ENCODE results near the gene TPK1.
"Not testable (repeated sequence)": the region's sequence is repeated elsewhere in the genome, so short reads cannot be mapped to it uniquely, and the experiment has no call there.

Gene TPK1

GRCh38 chr7:144596953-144597352, 238.9 kb downstream of the TPK1 start:
- DNase-seq (ENCODE audit: low read depth in 1 of 2, low spot score in 1 of 2) = no peak
- in situ Hi-C loops (cut with HindIII; ENCODE audit: low pct_unique_long_range_greater_than_20kb, low sequenced_read_pairs) = no loop called here
- TF ChIP-seq JUND (IDR thresholded peaks at IDR 0.05; ENCODE audit: low read depth) = no peak

- in situ Hi-C loops (cut with HindIII; ENCODE audit: low pct_unique_long_range_greater_than_20kb, low sequenced_read_pairs) = no loop called here
- no peak for DNase-seq (ENCODE audit: low read depth in 1 of 2, low spot score in 1 of 2)
- no peak for TF ChIP-seq JUND (IDR thresholded peaks at IDR 0.05; ENCODE audit: low read depth)
Measured at GRCh38 chr7:144594580-144594979, 241.3 kb downstream of the TPK1 start.

DNA sequence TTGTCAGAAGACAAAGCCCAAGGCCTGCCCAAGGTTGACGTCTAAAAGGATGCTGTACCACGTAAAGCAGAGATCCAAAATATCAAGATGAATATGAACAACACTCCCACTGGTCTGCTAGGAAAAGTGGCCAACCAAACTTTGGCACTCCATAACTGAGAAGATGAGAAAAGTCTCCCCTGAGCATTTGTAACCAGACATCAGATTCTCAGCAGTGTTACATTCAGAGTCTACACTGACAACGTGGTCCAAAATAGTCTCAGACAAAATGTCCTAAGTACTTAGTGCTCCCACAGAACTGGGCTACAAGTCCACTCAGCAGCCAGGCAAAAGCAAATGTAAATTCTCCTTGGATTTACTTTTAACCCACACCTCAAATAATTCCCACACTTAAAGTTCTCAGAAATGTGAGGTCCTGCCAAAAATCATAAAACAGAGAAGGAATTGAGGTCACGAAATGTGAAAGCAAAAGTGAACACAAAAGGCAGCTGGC, 247.2 kb downstream of the TPK1 start:
- in situ Hi-C loops (cut with HindIII; ENCODE audit: low pct_unique_long_range_greater_than_20kb, low sequenced_read_pairs) = no loop called here
- no peak for TF ChIP-seq JUND (IDR thresholded peaks at IDR 0.05; ENCODE audit: low read depth)
- no peak for DNase-seq (ENCODE audit: low read depth in 1 of 2, low spot score in 1 of 2)

DNA sequence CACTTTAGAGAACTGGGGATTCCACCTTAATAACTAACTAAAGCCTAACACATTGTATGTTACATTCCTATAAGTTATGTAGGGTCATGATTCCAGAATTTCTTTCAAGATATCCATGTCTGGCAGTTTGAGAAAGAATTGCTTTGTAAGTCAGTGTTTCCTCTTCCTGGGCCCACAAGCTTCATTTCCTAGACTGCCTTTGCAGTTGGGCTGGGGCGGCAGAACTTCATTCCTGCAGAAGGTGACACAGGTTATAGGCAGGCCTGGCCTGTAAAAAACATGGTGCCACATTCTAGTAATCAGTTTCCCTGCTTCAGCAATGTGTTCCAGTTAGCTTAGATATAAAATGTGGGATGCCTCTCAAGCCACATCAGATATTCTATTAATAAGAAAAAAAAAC, 248.2 kb downstream of the TPK1 start:
- no peak for TF ChIP-seq JUND (IDR thresholded peaks at IDR 0.05; ENCODE audit: low read depth)
- in situ Hi-C loops (cut with HindIII; ENCODE audit: low pct_unique_long_range_greater_than_20kb, low sequenced_read_pairs) = no loop called here
- DNase-seq (ENCODE audit: low read depth in 1 of 2, low spot score in 1 of 2) = no peak

- in situ Hi-C loops (cut with HindIII; ENCODE audit: low pct_unique_long_range_greater_than_20kb, low sequenced_read_pairs) = no loop called here
- TF ChIP-seq JUND (IDR thresholded peaks at IDR 0.05; ENCODE audit: low read depth) = no peak
Measured at GRCh38 chr7:144584726-144585125, 251.1 kb downstream of the TPK1 start.

DNA sequence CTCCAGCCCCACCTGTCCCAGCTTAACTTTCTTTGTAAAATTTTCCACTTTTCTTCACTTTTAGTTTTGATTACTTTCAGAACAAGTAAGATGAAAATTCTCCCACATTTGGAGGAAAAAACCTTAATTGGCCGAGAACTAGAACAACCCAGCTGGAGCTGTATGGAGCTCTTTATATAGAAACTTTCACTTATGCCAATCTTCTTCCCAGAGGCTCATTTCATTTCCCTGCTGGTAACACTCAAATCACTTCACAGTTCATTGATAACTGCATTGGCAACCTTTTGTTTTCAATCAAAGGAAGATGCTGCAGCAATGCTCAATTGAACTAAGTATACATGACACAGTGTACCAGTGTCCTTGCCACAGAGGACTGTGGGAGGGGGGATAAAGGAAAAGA, 256.2 kb downstream of the TPK1 start:
- in situ Hi-C loops (cut with HindIII; ENCODE audit: low pct_unique_long_range_greater_than_20kb, low sequenced_read_pairs) = no loop called here

More at GRCh38 chr7:144584726-144585125, 251.1 kb downstream of the TPK1 start:
- DNase-seq (ENCODE audit: low read depth in 1 of 2, low spot score in 1 of 2) = no peak

DNA sequence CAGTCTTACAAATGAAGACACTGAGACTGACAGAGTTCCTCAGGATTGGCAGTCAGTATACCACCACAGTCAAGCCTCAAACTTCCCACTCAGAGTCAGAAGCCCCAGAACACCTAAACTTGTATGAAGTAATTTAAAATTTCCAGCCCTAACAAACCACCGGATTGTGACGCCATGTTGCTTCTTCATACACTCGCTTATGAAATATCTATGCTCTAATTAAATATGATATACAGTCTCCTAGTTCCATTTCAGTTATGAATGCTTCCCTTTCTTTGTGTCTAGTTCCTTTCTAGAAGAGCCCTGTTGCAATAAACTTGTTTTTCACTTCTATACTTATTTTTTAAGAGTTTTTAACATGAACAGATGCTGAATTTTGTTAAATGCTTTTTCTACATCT, 260.4 kb downstream of the TPK1 start:
- in situ Hi-C loops (cut with HindIII; ENCODE audit: low pct_unique_long_range_greater_than_20kb, low sequenced_read_pairs) = no loop called here
- DNase-seq (ENCODE audit: low read depth in 1 of 2, low spot score in 1 of 2) = no peak
- no peak for TF ChIP-seq JUND (IDR thresholded peaks at IDR 0.05; ENCODE audit: low read depth)

More for the DNA sequence above, 256.2 kb downstream of the TPK1 start:
- no peak for TF ChIP-seq JUND (IDR thresholded peaks at IDR 0.05; ENCODE audit: low read depth)
- DNase-seq (ENCODE audit: low read depth in 1 of 2, low spot score in 1 of 2) = no peak

- in situ Hi-C loops (cut with HindIII; ENCODE audit: low pct_unique_long_range_greater_than_20kb, low sequenced_read_pairs); DNase-seq (ENCODE audit: low read depth in 1 of 2, low spot score in 1 of 2): not testable (repeated sequence)
Measured at GRCh38 chr7:144574753-144575152, 261.1 kb downstream of the TPK1 start.

DNA sequence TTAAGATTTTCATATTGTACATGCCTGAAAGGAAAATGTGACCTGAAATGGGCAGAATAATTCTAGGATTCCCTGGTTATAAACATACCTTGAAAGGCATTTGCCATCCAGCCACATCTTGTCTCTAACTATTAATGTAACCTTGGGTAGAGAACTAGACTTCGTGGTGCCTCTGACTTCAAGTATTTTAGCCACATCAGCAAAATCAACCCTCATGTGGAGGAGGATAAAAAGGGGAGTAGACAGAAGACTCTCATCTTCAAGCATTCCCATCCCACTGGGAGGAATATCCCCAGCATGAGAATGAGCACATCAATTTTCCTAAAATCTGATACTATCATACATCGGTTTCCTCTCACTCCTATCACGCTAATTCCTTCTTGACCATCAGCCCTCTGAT, 267.6 kb downstream of the TPK1 start:
- TF ChIP-seq JUND (IDR thresholded peaks at IDR 0.05; ENCODE audit: low read depth) = no peak
- in situ Hi-C loops (cut with HindIII; ENCODE audit: low pct_unique_long_range_greater_than_20kb, low sequenced_read_pairs) = no loop called here
- DNase-seq (ENCODE audit: low read depth in 1 of 2, low spot score in 1 of 2) = no peak

DNA sequence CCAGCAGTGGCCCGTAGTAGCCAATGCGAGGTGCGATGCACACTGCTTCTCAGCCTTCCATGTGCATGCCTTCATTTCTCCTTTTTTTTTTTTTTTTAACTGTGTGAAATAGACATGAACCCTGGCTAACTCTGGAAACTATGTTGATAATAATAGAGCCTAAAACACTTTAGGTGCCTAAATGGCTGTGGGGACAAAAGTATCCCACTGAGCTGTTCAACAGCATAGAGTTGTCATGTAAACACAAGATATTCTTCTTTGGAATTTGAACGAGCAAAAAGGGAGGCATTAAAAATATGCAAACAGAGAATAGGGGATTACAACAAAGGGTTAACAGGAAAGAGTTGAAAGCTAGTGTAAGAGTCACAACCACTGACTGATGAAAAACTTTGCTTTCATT, 270.3 kb downstream of the TPK1 start:
- no peak for DNase-seq (ENCODE audit: low read depth in 1 of 2, low spot score in 1 of 2)
- no peak for TF ChIP-seq JUND (IDR thresholded peaks at IDR 0.05; ENCODE audit: low read depth)
- in situ Hi-C loops (cut with HindIII; ENCODE audit: low pct_unique_long_range_greater_than_20kb, low sequenced_read_pairs) = no loop called here

- TF ChIP-seq JUND (IDR thresholded peaks at IDR 0.05; ENCODE audit: low read depth) = no peak
- no peak for DNase-seq (ENCODE audit: low read depth in 1 of 2, low spot score in 1 of 2)
- in situ Hi-C loops (cut with HindIII; ENCODE audit: low pct_unique_long_range_greater_than_20kb, low sequenced_read_pairs) = no loop called here
Measured at GRCh38 chr7:144549861-144550260, 286.0 kb downstream of the TPK1 start.

DNA sequence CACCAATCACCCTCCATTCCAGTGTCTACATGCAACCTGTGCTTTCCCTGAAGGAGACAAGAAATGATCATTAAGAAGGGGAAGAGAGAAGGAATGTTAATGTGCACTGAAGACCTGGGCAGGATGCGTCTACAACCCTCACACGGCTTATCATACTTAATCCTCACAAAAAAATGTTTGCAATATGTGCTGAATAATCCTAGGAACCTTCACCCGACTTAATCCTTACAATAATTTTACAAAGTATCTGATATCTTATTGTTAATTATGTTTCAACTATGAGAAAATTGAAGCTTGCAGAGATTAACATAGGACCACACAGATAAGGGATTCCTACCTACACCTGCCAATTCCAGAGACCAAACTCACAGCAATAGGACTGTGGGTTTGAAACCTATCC, 287.3 kb downstream of the TPK1 start:
- in situ Hi-C loops (cut with HindIII; ENCODE audit: low pct_unique_long_range_greater_than_20kb, low sequenced_read_pairs) = no loop called here
- DNase-seq (ENCODE audit: low read depth in 1 of 2, low spot score in 1 of 2) = no peak
- TF ChIP-seq JUND (IDR thresholded peaks at IDR 0.05; ENCODE audit: low read depth) = no peak

- no peak for DNase-seq (ENCODE audit: low read depth in 1 of 2, low spot score in 1 of 2)
- no peak for TF ChIP-seq JUND (IDR thresholded peaks at IDR 0.05; ENCODE audit: low read depth)
- in situ Hi-C loops (cut with HindIII; ENCODE audit: low pct_unique_long_range_greater_than_20kb, low sequenced_read_pairs) = no loop called here
Measured at GRCh38 chr7:144547888-144548287, 288.0 kb downstream of the TPK1 start.

DNA sequence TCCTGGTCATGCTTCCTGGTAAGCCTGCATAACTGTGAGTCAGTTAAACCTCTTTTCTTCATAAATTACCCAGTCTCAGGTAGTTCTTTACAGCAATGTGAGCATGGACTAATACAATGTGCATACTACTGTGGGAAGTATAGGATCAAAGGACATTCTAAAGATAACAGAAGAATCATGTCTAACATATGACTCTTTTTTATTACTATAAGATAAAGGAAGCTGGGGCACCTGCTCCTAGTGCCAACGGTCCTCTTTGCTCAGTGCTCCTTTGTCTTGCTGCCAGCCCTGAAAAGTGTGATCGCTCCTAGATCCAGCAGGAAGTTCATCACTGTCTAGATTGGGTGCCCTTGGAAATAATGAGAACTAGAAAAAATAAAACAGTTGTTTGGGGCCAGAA, 289.1 kb downstream of the TPK1 start:
- no peak for DNase-seq (ENCODE audit: low read depth in 1 of 2, low spot score in 1 of 2)
- in situ Hi-C loops (cut with HindIII; ENCODE audit: low pct_unique_long_range_greater_than_20kb, low sequenced_read_pairs) = no loop called here
- TF ChIP-seq JUND (IDR thresholded peaks at IDR 0.05; ENCODE audit: low read depth) = no peak

Measured in T47D (cell line).